Liver (tissue), 9 donors: Measurements from ENCODE around the gene WDR17. TPM values are rescaled to one million over a fixed set of nuclear protein-coding genes. Genes with fewer than 3 reads are reported as not detected.

Experiments
- DNase-seq: peaks from one replicate; pipeline ENCODE4 v3.0.0-alpha.2; 2017; ENCODE audit warnings: low spot score
- H3K27ac ChIP-seq, 2 donors: one replicate each; pipeline ENCODE4 v1.7.0; 2013; ENCODE audit warnings: inconsistent platforms in 2 of 2, low read length in 2 of 2, control low read depth in 1 of 2, low read depth in 1 of 2, mild to moderate bottlenecking in 1 of 2
- H3K27me3 ChIP-seq, 4 donors: one replicate each; pipeline versions ENCODE4 v1.6.1 to v1.7.0; 2013; ENCODE audit warnings: low read length in 3 of 4, inconsistent platforms in 1 of 4, mild to moderate bottlenecking in 1 of 4, moderate library complexity in 1 of 4; ENCODE audit not compliant: control insufficient read depth in 4 of 4, insufficient read depth in 4 of 4
- H3K36me3 ChIP-seq, 4 donors: one replicate each; pipeline versions ENCODE4 v1.6.1 to v1.7.0; 2013; ENCODE audit warnings: low read length in 3 of 4, mild to moderate bottlenecking in 3 of 4, low read depth in 1 of 4, moderate library complexity in 1 of 4; ENCODE audit not compliant: control insufficient read depth in 4 of 4, insufficient read depth in 3 of 4
- H3K4me1 ChIP-seq, 4 donors: one replicate each; pipeline versions ENCODE4 v1.6.1 to v1.7.0; 2013; ENCODE audit warnings: low read length in 3 of 4, mild to moderate bottlenecking in 3 of 4, moderate library complexity in 1 of 4; ENCODE audit not compliant: control insufficient read depth in 4 of 4, insufficient read depth in 4 of 4
- H3K4me3 ChIP-seq, 3 donors: one replicate each; pipeline versions ENCODE4 v1.6.1 to v1.7.0; 2013; ENCODE audit warnings: low read length in 3 of 3, control low read depth in 1 of 3, low read depth in 1 of 3, mild to moderate bottlenecking in 1 of 3
- H3K9ac ChIP-seq, 2 donors: one replicate each; pipeline ENCODE4 v1.7.0; 2013; ENCODE audit warnings: low read length in 2 of 2, mild to moderate bottlenecking in 2 of 2, moderate library complexity in 2 of 2, control low read depth in 1 of 2, low read depth in 1 of 2
- H3K9me3 ChIP-seq, 4 donors: one replicate each; pipeline versions ENCODE4 v1.6.1 to v1.7.0; 2013; ENCODE audit warnings: low read length in 3 of 4; ENCODE audit not compliant: control insufficient read depth in 4 of 4
- CTCF ChIP-seq: fragments of 150-350 bp; IDR thresholded peaks from 2 replicates; pipeline ENCODE4 v1.5.1; 2017; ENCODE audit warnings: improper control_type of control experiment, low read depth, low read length; ENCODE audit not compliant: missing input control
- EGR1 ChIP-seq, 2 donors: IDR thresholded peaks; 2 replicates each; pipeline ENCODE4 v1.6.1; 2016 to 2018; ENCODE audit warnings: antibody characterized with exemption in 2 of 2, low read depth in 2 of 2
- FOXA2 ChIP-seq: IDR thresholded peaks from 2 replicates; pipeline ENCODE4 v1.6.1; 2016; ENCODE audit warnings: antibody characterized with exemption
- GABPA ChIP-seq, 2 donors: IDR thresholded peaks in 1 of 2; conservative IDR thresholded peaks in 1 of 2; 2 replicates each; pipeline ENCODE4 v1.6.1; 2016; ENCODE audit warnings: antibody characterized with exemption in 2 of 2, mild to moderate bottlenecking in 1 of 2, moderate library complexity in 1 of 2
- HNF4A ChIP-seq, 2 donors: conservative IDR thresholded peaks; 2 replicates each; pipeline ENCODE4 v1.6.1; 2016; ENCODE audit warnings: antibody characterized with exemption in 2 of 2, mild to moderate bottlenecking in 2 of 2
- HNF4G ChIP-seq: IDR thresholded peaks from 2 replicates; pipeline ENCODE4 v1.6.1; 2016; ENCODE audit warnings: antibody characterized with exemption
- JUND ChIP-seq, 2 donors: IDR thresholded peaks; 2 replicates each; pipeline ENCODE4 v1.6.1; 2016; ENCODE audit warnings: antibody characterized with exemption in 2 of 2
- MAX ChIP-seq: IDR thresholded peaks from 2 replicates; pipeline ENCODE4 v1.6.1; 2016; ENCODE audit warnings: antibody characterized with exemption
- NR2F2 ChIP-seq: IDR thresholded peaks from 2 replicates; pipeline ENCODE4 v1.6.1; 2016; ENCODE audit warnings: antibody characterized with exemption
- RAD21 ChIP-seq, 2 donors: IDR thresholded peaks; 2 replicates each; pipeline ENCODE4 v1.6.1; 2016; ENCODE audit warnings: antibody characterized with exemption in 2 of 2, mild to moderate bottlenecking in 2 of 2
- REST ChIP-seq: IDR thresholded peaks from 2 replicates; pipeline ENCODE4 v1.6.1; 2016; ENCODE audit warnings: antibody characterized with exemption, mild to moderate bottlenecking
- RXRA ChIP-seq, 2 donors: IDR thresholded peaks; 2 replicates each; pipeline ENCODE4 v1.6.1; 2017 to 2018; ENCODE audit warnings: antibody characterized with exemption in 2 of 2, mild to moderate bottlenecking in 1 of 2
- SP1 ChIP-seq: IDR thresholded peaks from 2 replicates; pipeline ENCODE4 v1.6.1; 2018; ENCODE audit warnings: antibody characterized with exemption, mild to moderate bottlenecking
- TAF1 ChIP-seq: conservative IDR thresholded peaks from 2 replicates; pipeline ENCODE4 v1.6.1; 2016; ENCODE audit warnings: antibody characterized with exemption, mild to moderate bottlenecking
- YY1 ChIP-seq: IDR thresholded peaks from 2 replicates; pipeline ENCODE4 v1.6.1; 2016; ENCODE audit warnings: antibody characterized with exemption, mild to moderate bottlenecking
- WGBS: extraction: QIAGEN DNeasy Blood & Tissue Kit; methylation state at CpG from one replicate; pipeline ENCODE4 v1.1.7; 2013; 5-methylcytosine and 5-hydroxymethylcytosine counted together
- polyA plus RNA-seq, 2 donors: library from polyadenylated mRNA; stranded (reverse) in 1 of 2; unstranded in 1 of 2; fragments of 200-250 nt in 1 of 2; fragments of >200 nt in 1 of 2; fragmentation: Nextera tagmentation in 1 of 2; extraction: Ambion mirVana in 1 of 2; gene quantifications; one replicate each; pipeline versions ENCODE4 v1.2.1 to v1.2.3, GENCODE V29; 2013 to 2015
- total RNA-seq, 2 donors: library from RNA; depleted of rRNA; stranded (reverse); fragments of >200 nt; gene quantifications; one replicate each; pipeline ENCODE4 v1.2.3, GENCODE V29; 2014
- TF ChIP-seq, protein P1 (sequence below): IDR thresholded peaks from 2 replicates; pipeline ENCODE4 v1.6.1; 2016; ENCODE audit warnings: antibody characterized with exemption
- donor health status: healthy.
- donor health status: healthy.
- donor health status: healthy.
- donor health status: healthy.
- donor health status: healthy.

Gene WDR17
- total and polyA plus RNA-seq, 4 donors = 0.14 to 0.84 (median 0.34) TPM

GRCh38 chr4:176125063-176125462, 59.4 kb downstream of the WDR17 start (continued):
- no peak for TF ChIP-seq CTCF

DNA sequence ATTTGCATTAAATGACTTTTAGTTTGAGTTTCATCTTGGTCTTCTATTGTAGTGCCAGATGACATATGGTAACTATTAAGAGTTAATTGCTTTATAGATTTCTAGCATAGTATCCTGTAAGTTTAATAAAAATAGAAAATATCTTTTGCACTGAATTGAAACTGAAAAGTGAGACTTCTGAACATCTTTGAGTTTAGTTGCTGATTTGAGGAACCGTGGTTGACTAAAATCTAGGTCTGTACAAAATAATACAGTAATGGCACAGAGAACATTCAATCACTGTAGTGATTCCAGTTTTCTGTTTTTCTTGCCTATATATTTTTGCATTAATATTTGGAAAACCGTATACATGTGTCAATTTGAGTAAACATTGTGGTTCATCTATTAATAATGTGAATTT, 69.0 kb downstream of the WDR17 start:
- H3K9ac ChIP-seq = no peak overlapping the region
- 68% methylated on average over 2 of the region's 2 CpGs for WGBS
- no peaks in the 10 kb centered on the region for H3K36me3 ChIP-seq
- TF ChIP-seq RXRA (IDR thresholded peaks at IDR 0.05) = no peak
- no peak for TF ChIP-seq HNF4A (conservative IDR thresholded peaks at IDR 0.05)
- no peak for TF ChIP-seq NR2F2
- TF ChIP-seq RAD21 (IDR thresholded peaks at IDR 0.05) = no peak
- no peak for TF ChIP-seq YY1
- TF ChIP-seq SP1 = no peak
- TF ChIP-seq FOXA2 = no peak
- no peak for TF ChIP-seq REST
- TF ChIP-seq HNF4G = no peak
- no peak for TF ChIP-seq JUND (IDR thresholded peaks at IDR 0.05)
- TF ChIP-seq, protein P1, sequence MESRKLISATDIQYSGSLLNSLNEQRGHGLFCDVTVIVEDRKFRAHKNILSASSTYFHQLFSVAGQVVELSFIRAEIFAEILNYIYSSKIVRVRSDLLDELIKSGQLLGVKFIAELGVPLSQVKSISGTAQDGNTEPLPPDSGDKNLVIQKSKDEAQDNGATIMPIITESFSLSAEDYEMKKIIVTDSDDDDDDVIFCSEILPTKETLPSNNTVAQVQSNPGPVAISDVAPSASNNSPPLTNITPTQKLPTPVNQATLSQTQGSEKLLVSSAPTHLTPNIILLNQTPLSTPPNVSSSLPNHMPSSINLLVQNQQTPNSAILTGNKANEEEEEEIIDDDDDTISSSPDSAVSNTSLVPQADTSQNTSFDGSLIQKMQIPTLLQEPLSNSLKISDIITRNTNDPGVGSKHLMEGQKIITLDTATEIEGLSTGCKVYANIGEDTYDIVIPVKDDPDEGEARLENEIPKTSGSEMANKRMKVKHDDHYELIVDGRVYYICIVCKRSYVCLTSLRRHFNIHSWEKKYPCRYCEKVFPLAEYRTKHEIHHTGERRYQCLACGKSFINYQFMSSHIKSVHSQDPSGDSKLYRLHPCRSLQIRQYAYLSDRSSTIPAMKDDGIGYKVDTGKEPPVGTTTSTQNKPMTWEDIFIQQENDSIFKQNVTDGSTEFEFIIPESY = no peak
- DNase-seq = no peak
- peaks cover 0 to 5% (median 0%) of the 10 kb centered on the region in 4 donors for H3K27me3 ChIP-seq
- H3K4me3 ChIP-seq = no peak overlapping the region
- H3K27ac ChIP-seq = no peak overlapping the region
- no peaks in the 10 kb centered on the region for H3K4me1 ChIP-seq
- no peaks in the 10 kb centered on the region for H3K9me3 ChIP-seq

- Histone ChIP-seq H3K4me1 (no peaks in the 10 kb centered on the region), H3K9me3 (no peaks in the 10 kb centered on the region), H3K9ac (no peak overlapping the region), H3K4me3 (no peak overlapping the region), H3K27me3 (peaks cover 0 to 5% (median 0%) of the 10 kb centered on the region in 4 donors), H3K27ac (no peak overlapping the region), H3K36me3 (no peaks in the 10 kb centered on the region)
- TF ChIP-seq GABPA (IDR thresholded peaks at IDR 0.05 in 1 of 2, conservative IDR thresholded peaks at IDR 0.05 in 1 of 2) (no peak), RAD21 (IDR thresholded peaks at IDR 0.05) (no peak), YY1 (no peak), MAX (no peak), JUND (IDR thresholded peaks at IDR 0.05) (no peak), TAF1 (no peak), NR2F2 (no peak), HNF4A (conservative IDR thresholded peaks at IDR 0.05) (no peak), CTCF (no peak), HNF4G (no peak), EGR1 (IDR thresholded peaks at IDR 0.05; ENCODE audit: low read depth in 2 of 2) (no peak), SP1 (no peak)
- DNase-seq = no peak
These were observed 72.0 kb downstream of the WDR17 start for GRCh38 chr4:176137631-176138030.
